GM18508 (cell line): ENCODE measurements around the gene GMPPA.

Experiments used
- ATAC-seq: cut with Tn5 transposase; IDR thresholded peaks from one replicate; pipeline ENCODE4 v1.9.1; 2021; ENCODE audit warnings: moderate number of reproducible peaks; ENCODE audit not compliant: insufficient read depth, unreplicated experiment

GMPPA gene

GRCh38 chr2:219466816-219467735 is 31.6 kb upstream of the GMPPA start:
- no peak for ATAC-seq

- no peak for ATAC-seq
These were observed 31.0 kb upstream of the GMPPA start for GRCh38 chr2:219467736-219468075.

GRCh38 chr2:219468410-219469185 is 30.1 kb upstream of the GMPPA start:
- ATAC-seq, result no peak

GRCh38 chr2:219469186-219469724 is 29.4 kb upstream of the GMPPA start:
- no peak for ATAC-seq

- ATAC-seq, result no peak
These were observed 28.3 kb upstream of the GMPPA start for GRCh38 chr2:219470429-219470828.

- ATAC-seq, result no peak
These were observed 27.0 kb upstream of the GMPPA start for GRCh38 chr2:219471476-219472371.

- ATAC-seq, result no peak
These were observed 26.0 kb upstream of the GMPPA start for GRCh38 chr2:219472629-219473187.

GRCh38 chr2:219473511-219473910 is 25.2 kb upstream of the GMPPA start:
- no peak for ATAC-seq

GRCh38 chr2:219474285-219475060 is 24.2 kb upstream of the GMPPA start:
- no peak for ATAC-seq

GRCh38 chr2:219475278-219475677 is 23.4 kb upstream of the GMPPA start:
- no peak for ATAC-seq

GRCh38 chr2:219475697-219476651 is 22.7 kb upstream of the GMPPA start:
- ATAC-seq, result no peak

GRCh38 chr2:219476652-219477151 is 22.0 kb upstream of the GMPPA start:
- ATAC-seq, result no peak

GRCh38 chr2:219477179-219477578 is 21.5 kb upstream of the GMPPA start:
- no peak for ATAC-seq

- ATAC-seq, result no peak
These were observed 20.9 kb upstream of the GMPPA start for GRCh38 chr2:219477815-219478214.

GRCh38 chr2:219478916-219479315 is 19.8 kb upstream of the GMPPA start:
- ATAC-seq, result no peak

- ATAC-seq, result no peak
These were observed 18.7 kb upstream of the GMPPA start for GRCh38 chr2:219480004-219480403.

GRCh38 chr2:219482674-219483405 is 15.9 kb upstream of the GMPPA start:
- no peak for ATAC-seq
